HG03521 (cell line): Measurements from ENCODE around the gene POMT1.
"Not testable (repeated sequence)": the region's sequence is repeated elsewhere in the genome, so short reads cannot be mapped to it uniquely, and the experiment has no call there.

ENCODE experiments used
- ATAC-seq: cut with Tn5 transposase; IDR thresholded peaks from one replicate; pipeline ENCODE4 v1.9.1; 2021; ENCODE audit warnings: mild to moderate bottlenecking, moderate library complexity; ENCODE audit not compliant: unreplicated experiment

POMT1 gene

GRCh38 chr9:131546336-131547084 lies 43.8 kb downstream of the POMT1 start:
- ATAC-seq: no peak

GRCh38 chr9:131549186-131549585 lies 46.5 kb downstream of the POMT1 start:
- not testable (repeated sequence) for ATAC-seq

DNA sequence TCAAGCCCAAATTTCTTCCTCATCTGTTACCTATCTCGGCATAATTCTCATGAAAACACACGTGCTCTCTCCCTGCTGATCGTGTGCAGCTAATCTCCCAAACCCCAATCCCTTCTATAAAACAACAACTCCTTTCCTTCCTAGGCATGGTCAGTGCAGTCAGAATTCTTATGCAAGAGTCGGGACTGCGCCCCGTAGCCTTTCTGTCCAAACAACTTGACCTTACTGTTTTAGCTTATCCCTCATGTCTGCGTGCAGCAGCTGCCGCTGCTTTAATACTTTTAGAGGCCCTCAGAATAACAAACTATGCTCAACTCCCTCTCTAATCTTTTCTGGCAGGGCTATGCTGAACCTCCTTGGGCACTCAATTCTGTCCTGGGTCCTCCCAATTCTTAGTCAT lies 47.7 kb downstream of the POMT1 start:
- ATAC-seq: not testable (repeated sequence)

DNA sequence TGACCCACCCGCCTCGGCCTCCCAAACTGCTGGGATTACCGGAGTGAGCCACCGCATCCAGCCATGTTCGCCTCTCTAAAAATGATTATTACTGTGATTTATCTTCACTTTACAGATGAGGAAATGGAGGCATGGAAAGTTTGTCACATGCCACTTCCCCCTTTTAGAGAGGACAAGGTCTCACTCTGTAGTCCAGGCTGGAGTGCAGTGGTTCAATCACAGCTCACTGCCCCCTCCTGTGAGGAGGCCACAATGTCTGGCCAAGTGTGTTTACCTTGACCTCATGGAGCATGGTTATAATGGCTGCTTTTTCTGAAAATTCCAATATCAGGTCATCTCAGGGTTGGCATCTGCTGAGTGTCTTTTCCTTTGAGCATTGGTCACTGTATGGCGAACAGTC lies 49.3 kb downstream of the POMT1 start:
- ATAC-seq: no peak

DNA sequence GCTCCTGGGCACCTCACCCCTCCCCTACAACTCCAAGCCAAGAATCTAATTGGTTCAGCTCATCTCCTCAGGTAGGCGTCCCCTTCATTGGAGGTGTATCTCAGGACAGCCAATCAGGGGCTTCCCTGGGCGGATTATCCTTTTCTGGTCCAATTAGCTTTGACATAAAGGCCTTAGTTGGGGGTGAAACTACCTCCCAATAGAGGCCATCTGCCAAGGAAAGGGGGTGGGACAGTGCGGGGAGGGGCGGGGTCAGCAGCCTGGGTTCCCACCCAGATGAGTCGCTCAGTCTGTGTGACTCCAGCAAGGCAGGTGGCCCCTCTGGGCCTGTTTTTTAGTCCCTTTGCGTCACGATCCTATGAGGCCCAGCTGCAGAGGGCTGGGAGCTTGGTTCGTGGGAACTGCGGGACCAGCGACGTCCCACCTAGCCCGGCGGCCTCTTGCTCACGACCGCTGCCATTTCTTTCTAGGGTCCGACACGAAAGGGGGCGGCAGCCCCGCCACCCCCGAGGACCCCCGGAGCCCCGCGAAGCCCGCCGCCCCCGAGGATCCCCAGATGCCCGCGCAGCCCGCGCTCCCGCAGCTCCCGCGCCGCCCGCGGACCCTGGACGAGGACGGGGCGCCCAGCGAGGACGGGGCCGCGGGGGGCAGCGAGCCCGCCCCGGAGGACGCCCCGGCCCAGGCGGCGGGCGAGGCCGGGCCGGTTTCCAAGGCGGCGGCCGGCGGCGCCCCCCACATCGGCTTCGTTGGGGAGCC lies 51.5 kb downstream of the POMT1 start:
- ATAC-seq: no peak

DNA sequence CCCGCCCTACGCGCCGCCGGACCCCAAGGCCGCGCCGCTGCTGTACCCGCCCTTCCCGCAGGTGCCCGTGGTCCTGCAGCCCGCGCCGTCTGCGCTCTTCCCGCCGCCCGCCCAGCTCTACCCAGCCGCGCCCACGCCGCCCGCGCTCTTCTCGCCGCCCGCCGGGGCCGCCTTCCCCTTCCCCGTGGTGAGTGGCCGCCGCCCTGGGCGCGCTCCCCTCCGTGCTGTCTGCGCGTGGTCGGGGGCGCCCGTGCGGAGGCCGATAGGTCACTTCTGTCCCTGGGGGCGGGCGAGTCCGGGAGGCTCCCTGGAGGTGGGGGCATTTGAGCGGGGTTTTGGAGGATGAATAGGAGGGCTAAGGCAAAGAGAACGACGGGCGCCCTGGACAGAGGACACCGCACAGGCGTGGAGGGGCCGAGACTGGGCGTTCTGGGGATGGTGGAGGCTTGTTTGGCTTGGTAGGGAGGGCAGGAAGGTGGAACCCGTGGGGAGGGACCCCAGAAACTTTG lies 52.2 kb downstream of the POMT1 start:
- no peak for ATAC-seq

DNA sequence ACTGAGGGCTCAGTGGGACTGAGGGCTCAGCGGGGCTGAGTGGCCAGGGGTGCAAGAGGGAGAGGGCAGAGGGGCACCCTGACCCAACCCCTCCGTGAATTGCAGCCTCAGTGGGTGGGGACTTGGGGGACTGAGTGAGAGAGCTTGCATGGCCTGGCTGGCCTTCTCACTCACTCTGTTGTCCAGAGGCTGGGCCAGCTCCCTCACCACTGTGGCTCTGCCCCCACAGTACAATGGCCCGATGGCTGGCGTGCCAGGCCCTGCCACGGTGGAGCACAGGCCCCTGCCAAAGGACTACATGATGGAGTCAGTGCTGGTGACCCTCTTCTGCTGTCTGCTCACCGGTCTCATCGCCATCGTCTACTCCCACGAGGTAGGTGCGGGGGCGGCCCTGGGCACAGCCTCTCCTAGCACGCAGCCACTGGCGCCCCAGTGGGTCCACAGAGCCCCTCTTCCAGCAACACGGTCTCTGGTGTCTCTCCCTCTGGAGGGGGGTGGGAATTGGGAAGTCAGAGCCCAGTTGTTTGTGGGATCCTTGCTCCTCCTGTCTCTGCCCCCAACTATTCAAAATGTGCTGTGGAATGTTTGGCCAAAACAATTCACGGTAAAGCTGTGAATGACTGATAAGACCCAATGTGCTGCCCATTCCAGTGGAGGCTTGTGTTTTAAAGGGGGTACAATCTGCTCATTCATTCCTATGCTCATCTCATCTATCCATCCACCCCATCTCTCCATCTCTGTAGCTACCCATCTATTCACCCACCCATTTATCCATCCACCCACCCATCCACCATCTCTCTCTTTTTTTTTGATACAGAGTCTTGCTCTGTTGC lies 53.3 kb downstream of the POMT1 start:
- ATAC-seq: no peak

DNA sequence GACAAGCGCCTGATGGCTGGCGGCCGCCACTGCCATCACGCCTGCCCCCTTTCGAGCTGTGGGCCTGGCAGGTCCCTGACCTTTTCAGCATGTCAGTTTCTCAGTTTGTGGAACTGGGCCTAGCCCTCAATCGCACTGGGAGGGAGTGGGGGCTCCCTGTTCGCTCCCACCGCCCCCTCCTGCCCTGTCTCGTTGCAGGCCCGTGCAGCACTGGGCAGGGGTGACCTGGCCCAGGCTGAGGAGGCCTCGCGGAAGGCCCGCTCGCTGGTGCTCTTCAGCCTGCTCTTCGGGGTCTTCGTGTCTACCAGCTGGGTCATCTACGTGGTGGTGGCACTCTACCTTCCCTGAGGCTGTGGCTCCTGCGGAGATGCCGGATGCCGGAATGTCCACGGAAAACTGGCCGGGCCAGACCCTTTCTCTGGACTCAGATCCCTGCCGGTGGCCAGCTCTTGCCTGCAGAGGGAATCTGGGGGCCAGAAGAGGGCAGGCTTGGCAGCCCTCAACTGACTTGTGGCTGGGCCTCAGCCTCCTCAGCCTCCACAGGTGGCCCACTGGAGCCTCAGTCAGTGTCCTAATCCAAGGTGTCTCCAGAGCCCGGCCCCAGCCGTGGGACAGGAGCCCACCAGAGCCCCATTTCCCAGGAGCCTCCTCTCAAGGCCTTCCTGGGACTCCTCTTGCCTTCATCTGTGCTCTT lies 55.3 kb downstream of the POMT1 start:
- no peak for ATAC-seq

GRCh38 chr9:131559421-131560000 lies 56.8 kb downstream of the POMT1 start:
- no peak for ATAC-seq

GRCh38 chr9:131562032-131562959 lies 59.6 kb downstream of the POMT1 start:
- no peak for ATAC-seq

DNA sequence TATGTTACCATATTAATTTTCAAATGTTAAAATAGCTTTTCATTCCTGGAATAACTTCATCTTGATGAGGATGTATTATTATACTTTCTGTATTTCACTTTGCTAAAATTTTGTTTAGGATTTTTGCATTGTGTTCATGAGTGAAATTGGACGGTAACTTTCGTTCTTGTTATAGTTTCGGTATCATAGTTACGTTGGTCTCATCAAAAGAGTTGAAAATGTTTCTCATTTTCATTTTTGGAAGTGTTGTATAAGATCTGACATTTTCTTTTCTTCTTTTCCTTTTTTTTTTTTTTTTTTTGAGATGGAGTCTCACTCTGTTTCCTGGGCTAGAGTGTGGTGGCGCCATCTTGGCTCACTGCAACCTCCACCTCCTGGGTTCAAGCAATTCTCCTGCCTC lies 62.7 kb downstream of the POMT1 start:
- ATAC-seq: no peak

DNA sequence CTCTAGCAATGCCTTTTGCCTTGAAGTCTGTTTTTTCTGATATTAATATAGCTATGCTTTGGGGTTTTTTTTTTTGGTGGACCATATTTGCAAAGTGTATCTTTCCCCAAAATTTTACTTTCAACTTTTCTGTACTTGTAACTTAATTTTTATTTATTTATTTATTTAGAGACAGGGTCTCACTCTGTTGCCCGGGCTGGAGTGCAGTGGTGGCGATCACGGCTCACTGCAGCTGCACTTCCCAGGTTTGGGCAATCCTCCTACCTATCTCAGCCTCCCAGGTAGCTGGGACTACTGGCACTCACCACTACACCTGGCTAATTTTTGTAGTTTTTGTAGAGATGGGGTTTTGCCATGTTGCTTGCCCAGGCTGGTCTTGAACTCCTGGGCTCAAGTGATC lies 63.4 kb downstream of the POMT1 start:
- ATAC-seq: no peak

DNA sequence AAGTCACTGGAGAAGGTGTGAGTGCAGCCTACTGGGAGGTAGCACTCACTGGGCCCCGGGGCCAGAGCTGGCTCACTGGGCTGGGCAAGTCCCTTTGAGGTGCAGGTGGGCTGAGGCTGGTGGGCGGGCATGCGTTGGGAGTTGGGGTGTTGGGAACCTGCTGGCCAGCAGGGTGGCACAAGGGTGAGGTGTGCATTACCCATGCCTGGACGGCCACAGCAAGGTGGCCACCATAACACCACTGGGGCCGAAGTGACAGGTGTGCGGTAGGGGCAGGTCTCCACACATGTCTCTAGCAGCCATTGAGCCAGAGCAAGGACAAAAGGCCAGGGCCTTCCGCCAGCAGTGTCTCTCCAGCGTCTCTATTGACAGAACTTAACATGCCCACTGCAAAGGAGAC lies 65.2 kb downstream of the POMT1 start:
- no peak for ATAC-seq
